ENCODE data around the gene NADK2.
"Not testable (repeated sequence)": the region's sequence is repeated elsewhere in the genome, so short reads cannot be mapped to it uniquely, and the experiment has no call there.

NADK2 gene

DNA sequence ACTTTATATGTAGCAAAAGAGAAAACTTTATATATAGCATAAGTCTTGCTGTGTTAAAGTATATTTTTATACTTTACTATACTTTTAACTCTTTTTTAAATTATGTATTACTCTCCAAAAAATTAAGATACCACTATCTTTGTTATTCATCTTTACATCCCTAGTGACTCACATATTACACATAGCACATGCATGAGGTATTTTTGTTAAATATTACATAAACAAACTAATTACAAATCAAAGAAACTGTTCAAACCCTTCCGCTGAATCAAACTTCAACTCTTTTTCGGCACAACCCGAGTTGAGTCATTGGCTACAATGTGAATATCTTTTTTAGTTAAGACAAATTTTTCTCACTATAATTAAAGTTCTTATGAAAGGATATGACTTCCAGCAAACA lies 32.1 kb downstream of the NADK2 start:
- DNase-seq (ENCODE audit: extremely low read depth in 1 of 2, low read depth in 1 of 2): no peak

DNA sequence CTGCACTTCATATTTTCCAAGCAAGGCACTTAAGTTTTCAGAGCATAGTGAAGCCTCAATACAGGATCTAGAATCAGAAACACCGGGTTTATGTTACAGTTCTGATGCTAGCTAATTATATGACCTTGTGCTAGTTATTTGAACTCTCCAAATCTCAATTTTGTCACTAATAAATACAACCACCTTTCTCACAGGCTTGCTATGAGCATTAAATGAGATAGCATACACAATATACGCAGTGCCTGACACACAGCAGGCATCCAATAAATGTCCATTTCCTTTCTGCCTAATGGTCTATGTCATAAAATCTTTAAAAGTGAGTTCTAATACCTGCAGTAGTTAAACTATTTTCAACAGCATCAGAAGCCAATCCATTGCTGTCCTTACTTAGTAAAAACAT lies 32.9 kb downstream of the NADK2 start:
- DNase-seq (ENCODE audit: extremely low read depth in 1 of 2, low read depth in 1 of 2): no peak

DNA sequence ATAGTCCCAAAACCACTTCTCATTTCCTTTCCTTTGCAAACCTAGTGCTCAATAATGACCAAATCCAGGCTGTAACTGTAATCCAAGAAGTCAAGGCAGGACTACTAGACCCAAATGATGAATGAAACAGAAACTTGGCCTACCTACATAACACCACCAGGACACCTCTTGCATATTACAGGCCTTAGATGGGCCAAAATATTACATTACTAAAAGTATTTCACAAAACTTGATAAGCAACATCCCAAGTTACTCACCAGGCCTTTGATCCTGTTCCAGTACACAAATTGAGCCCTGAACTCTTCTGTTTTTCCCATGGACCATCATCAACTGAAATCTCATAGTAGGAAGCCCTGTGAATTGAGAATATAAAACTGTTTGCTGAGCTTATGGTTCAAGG lies 34.8 kb downstream of the NADK2 start:
- DNase-seq (ENCODE audit: extremely low read depth in 1 of 2, low read depth in 1 of 2): no peak

GRCh38 chr5:36205329-36205728 lies 36.4 kb downstream of the NADK2 start:
- no peak for DNase-seq (ENCODE audit: extremely low read depth in 1 of 2, low read depth in 1 of 2)

- no peak for DNase-seq (ENCODE audit: extremely low read depth in 1 of 2, low read depth in 1 of 2)
Observed at GRCh38 chr5:36202521-36202961, 39.2 kb downstream of the NADK2 start.

DNA sequence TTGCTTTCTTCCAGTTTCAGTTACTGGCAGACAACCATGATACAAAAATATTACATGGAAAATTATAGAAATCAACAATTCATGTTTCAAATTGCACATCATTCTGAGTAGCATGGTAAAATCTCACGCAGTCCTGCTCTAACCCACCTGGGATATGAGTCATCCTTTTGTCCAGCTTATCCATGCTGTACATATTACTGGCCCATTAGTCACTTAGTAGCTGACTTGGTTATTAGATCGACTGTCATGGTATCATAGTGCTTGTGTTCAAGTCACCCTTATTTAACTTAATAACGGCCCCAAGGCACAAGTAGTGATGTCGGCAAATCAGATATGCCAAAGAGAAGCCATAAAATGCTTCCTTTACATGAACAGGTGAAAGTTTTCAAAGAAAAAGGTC lies 41.2 kb downstream of the NADK2 start:
- DNase-seq (ENCODE audit: extremely low read depth in 1 of 2, low read depth in 1 of 2): no peak

GRCh38 chr5:36199620-36200019 lies 42.1 kb downstream of the NADK2 start:
- DNase-seq (ENCODE audit: extremely low read depth in 1 of 2, low read depth in 1 of 2): no peak

- DNase-seq (ENCODE audit: extremely low read depth in 1 of 2, low read depth in 1 of 2): not testable (repeated sequence)
Observed at GRCh38 chr5:36198783-36199182, 42.9 kb downstream of the NADK2 start.

- DNase-seq (ENCODE audit: extremely low read depth in 1 of 2, low read depth in 1 of 2): no peak
Observed at GRCh38 chr5:36198281-36198680, 43.4 kb downstream of the NADK2 start.

- DNase-seq (ENCODE audit: extremely low read depth in 1 of 2, low read depth in 1 of 2): no peak
Observed at GRCh38 chr5:36193746-36194145, 48.0 kb downstream of the NADK2 start.

DNA sequence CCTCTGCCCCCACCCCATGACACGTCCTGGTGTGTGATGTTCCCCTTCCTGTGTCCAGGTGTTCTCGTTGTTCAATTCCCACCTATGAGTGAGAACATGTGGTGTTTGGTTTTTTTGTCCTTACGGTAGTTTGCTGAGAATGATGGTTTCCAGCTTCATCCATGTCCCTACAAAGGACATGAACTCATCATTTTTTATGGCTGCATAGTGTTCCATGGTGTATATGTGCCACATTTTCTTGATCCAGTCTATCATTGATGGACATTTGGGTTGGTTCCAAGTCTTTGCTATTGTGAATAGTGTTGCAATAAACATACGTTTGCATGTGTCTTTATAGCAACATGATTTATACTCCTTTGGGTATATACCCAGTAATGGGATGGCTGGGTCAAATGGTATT lies 57.3 kb downstream of the NADK2 start:
- DNase-seq (ENCODE audit: extremely low read depth in 1 of 2, low read depth in 1 of 2): not testable (repeated sequence)

GRCh38 chr5:36181774-36182173 lies 60.0 kb downstream of the NADK2 start:
- no peak for DNase-seq (ENCODE audit: extremely low read depth in 1 of 2, low read depth in 1 of 2)

- DNase-seq (ENCODE audit: extremely low read depth in 1 of 2, low read depth in 1 of 2): no peak
Observed at GRCh38 chr5:36180556-36181350, 61.0 kb downstream of the NADK2 start.

DNA sequence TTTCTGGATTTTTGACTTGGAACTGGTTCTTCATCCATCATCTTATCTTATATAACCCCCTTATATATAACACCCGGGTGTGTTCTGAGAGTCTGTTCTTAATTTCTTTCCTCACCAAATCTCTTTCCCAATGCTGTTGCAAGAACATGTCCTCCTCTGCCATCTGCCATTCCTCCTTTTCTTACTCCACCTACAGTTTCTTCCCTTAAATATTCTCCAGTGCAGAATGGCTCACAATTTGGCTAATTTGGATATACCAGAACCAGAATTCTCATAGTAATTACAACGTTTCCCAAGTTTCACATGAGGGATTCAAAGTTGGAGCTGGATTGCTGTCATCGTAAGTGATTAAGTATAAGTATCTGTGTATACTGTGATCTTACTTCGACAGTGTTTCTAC lies 61.8 kb downstream of the NADK2 start:
- no peak for DNase-seq (ENCODE audit: extremely low read depth in 1 of 2, low read depth in 1 of 2)

- no peak for DNase-seq (ENCODE audit: extremely low read depth in 1 of 2, low read depth in 1 of 2)
Observed at GRCh38 chr5:36178524-36178890, 63.2 kb downstream of the NADK2 start.

DNA sequence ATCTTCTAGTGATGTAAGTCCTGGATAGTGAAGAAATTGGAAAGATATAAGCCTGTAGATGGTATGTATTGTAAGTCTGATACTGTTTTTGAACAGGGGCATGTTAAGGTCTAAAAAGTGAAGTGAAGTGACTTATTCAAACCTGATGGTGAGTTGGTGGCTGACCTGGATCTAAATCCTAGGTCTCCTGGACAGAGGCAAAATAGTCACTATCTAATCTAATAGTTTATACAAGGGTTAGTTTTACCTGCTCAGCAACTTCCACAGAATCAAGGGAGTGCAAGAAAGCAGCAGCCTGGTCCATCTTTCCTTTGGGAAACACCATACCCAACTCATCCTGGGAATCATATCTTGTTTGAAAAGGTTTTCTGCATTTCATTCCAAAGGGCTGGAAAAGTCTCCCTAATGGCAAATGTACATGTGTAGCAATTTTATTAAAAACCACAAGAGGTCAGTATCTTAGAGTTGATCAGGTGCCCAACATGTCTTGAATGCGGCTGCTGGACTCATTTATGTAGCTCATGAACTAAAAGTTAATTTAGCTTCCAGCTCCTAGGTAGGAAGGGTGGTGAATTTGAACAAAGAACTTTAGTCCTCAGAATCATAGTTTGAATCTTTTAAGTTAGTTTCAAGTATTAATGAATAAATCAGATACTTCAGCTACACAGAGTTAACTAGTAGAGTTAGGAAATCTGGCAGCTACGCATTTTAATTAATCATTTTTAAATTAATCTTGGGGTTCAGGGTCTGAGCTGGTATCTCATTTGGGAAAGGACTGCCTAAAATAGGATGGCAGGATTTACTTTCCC lies 63.8 kb downstream of the NADK2 start:
- no peak for DNase-seq (ENCODE audit: extremely low read depth in 1 of 2, low read depth in 1 of 2)

DNA sequence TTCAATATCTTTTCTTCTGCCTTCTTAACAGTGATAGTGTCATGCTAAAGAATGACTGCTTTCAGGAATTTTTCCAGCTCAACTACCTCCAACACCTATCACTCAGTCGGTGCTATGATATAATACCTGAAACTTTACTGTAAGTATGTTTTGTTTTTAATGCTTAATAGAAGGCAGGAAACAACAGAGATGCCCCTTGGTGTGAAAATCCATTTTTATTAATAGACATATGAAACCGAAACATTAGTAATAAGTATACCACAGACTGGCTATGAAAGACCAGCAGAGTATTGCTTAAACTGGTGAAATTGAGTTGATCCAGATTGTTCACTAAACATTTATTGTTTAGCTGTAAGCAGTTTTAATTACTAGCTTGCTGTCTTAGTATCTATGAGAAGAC lies 64.6 kb downstream of the NADK2 start:
- DNase-seq (ENCODE audit: extremely low read depth in 1 of 2, low read depth in 1 of 2): no peak

- DNase-seq (ENCODE audit: extremely low read depth in 1 of 2, low read depth in 1 of 2): no peak
Observed at GRCh38 chr5:36175043-36175442, 66.7 kb downstream of the NADK2 start.

GRCh38 chr5:36174119-36174518 lies 67.6 kb downstream of the NADK2 start:
- no peak for DNase-seq (ENCODE audit: extremely low read depth in 1 of 2, low read depth in 1 of 2)

DNA sequence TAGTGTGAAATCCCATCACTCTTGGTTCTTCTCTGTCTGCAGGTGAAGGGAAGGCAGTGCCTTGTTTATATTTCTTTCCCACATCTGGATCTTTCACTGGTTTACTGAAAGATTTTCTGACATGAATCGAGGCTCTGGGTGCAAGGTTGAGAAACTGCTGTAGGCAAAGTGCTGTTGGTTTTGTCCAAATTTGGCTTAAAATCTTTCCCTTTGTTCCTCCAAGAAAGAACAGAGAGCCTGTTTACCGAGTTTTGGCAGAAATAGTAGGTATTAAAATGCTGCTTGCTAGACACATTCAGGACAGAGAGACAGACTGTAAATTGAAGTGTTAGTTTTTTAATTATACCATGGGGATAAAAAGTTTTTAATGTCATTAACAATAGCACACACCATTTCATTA lies 68.3 kb downstream of the NADK2 start:
- no peak for DNase-seq (ENCODE audit: extremely low read depth in 1 of 2, low read depth in 1 of 2)

- no peak for DNase-seq (ENCODE audit: extremely low read depth in 1 of 2, low read depth in 1 of 2)
Observed at GRCh38 chr5:36172599-36172998, 69.1 kb downstream of the NADK2 start.

DNA sequence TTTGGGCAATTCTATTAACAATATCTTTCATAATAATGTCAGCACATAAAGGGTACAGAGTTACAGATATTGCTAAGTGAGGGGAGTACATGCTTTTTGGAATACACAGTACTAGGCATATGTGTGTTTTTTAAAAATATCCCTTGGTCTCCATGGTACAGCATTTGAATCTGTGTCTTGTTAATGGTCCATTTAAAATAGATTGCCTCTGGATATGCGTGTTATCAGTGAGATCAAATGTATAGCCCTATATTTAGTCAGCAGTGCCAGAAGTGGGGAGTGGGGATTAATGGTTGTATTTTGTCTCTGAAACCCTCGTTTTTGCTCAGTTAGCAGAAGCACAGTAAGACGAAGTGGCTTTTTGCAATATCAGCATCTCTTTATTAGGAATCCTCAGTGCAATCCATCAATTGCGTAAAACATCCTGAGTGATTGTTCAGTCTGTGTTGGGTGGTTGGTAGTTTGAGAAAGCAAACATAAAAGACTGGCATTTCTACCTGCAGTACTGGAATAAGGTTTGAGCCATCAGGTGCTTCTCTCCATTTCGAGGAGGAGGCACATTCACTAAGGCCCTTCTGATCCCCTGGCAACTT lies 70.8 kb downstream of the NADK2 start:
- no peak for DNase-seq (ENCODE audit: extremely low read depth in 1 of 2, low read depth in 1 of 2)
